Measurements from ENCODE around the gene ATAD2B.

DNA sequence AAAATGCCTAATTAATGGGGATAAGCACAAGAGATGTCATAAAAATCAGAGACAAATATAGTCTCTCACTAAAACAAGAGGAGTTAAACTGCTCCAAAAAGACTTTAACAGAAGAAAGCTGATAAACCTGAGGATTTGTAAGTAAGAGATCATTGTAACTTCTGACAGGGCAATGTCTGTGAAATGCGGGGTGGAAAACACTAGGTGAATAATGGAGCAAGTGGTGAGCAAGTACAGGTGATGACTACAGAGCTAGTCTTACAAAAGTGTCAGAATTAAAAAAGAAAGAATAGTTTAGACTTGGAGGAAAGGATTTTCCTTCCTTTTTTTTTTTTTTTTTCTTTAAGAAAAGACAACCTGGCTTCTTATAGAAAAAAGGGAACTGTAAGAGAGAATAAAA is 22.7 kb downstream of the ATAD2B start:
- TF ChIP-seq, protein P1, sequence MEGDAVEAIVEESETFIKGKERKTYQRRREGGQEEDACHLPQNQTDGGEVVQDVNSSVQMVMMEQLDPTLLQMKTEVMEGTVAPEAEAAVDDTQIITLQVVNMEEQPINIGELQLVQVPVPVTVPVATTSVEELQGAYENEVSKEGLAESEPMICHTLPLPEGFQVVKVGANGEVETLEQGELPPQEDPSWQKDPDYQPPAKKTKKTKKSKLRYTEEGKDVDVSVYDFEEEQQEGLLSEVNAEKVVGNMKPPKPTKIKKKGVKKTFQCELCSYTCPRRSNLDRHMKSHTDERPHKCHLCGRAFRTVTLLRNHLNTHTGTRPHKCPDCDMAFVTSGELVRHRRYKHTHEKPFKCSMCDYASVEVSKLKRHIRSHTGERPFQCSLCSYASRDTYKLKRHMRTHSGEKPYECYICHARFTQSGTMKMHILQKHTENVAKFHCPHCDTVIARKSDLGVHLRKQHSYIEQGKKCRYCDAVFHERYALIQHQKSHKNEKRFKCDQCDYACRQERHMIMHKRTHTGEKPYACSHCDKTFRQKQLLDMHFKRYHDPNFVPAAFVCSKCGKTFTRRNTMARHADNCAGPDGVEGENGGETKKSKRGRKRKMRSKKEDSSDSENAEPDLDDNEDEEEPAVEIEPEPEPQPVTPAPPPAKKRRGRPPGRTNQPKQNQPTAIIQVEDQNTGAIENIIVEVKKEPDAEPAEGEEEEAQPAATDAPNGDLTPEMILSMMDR (conservative IDR thresholded peaks at IDR 0.05; ENCODE audit: low read depth, low read length) = no peak
- TF ChIP-seq EZH2phosphoT487 (IDR thresholded peaks at IDR 0.05; ENCODE audit: borderline replicate concordance, low read length) (no peak), EZH2 (IDR thresholded peaks at IDR 0.05; ENCODE audit: low read length, unreplicated experiment) (no peak)

All from PC-3 (cell line).